ENCODE measurements around the gene REEP5.
"Not testable (repeated sequence)": the region's sequence is repeated elsewhere in the genome, so short reads cannot be mapped to it uniquely, and the experiment has no call there.

The REEP5 gene

DNA sequence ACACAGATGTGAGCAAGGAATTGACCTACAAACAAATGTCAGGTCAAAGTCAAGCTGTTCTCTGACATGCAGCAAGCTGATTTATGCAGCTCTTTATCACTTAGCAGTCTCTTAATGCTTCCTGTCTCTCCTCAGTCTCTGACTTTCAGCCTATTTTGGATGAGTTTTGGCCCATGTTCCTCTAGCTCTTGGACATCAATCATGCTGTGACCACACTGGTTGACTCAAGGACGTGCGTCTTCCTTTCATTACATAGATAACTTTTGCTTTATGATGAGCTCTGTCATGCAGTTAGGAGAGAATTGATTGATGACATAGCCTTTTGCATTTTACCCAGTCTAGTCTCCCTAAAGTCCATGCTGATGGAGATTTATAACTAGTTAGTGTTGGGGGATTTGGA lies 9.4 kb upstream of the REEP5 start:
- DNase-seq, result no peak

DNA sequence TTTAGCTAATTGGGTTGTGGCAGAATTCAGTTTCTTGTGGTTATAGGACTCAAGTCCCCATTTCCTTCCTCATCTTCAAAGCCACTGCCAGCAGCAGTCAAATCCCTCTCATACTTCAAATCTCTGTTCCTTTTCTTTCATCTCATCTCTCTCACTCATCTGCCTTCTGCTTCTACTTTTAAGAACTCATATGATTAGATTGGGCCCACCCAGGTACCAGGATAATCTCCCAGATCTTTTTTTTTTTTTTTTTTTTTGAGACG lies 8.0 kb upstream of the REEP5 start:
- DNase-seq, result no peak

DNA sequence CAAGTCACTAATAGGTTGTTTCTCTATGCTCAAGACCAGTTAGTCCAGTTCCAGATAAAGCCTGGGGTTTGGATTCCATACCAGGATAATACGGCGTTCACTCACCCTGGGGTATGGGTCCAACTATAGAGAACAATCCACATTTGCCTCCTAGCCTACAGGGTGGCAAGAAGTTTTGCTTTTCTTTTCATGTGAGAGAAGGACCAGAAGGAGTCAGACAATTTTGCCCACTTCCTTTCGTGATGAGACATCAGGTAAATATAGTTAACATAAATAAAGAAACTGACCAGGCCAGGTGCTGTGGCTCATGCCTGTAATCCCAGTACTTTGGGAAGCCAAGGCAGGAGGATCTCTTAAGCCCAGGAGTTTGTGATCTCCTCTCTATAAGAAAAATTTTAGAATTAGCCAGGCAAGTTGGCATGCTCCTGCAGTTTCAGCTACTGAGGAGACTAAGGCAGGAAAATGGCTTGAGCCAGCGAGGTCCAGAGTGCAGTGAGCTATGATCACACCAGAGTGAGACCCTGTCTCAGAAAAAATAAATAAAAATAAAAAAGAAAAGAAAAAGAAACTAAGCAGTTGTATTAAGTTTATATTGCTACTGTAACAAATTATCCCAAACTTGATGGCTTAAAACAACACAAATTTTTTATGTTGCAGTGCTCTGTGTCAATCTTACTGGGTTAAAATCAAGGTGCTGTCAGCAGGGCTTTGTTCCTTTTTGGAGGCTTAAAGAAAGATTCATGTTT lies 7.5 kb upstream of the REEP5 start:
- DNase-seq, result no peak

DNA sequence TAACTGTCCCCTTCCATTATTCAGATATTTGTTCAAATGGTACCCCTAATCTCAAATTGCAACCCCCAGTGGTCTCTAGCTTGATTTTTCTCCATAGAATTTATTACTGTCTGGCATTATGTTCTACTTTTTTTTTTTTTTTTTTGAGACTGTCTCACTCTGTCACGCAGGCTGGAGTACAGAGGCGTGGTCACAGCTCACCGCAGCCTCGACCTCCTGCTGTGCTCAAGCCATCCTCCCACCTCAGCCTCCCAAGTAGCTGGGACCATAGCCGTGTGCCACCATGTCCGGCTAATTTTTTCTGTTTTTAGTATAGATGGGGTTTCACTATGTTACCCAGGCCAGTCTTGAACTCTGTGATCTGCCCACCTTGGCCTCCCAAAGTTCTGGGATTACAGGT lies 2.0 kb upstream of the REEP5 start:
- no peak for DNase-seq

DNA sequence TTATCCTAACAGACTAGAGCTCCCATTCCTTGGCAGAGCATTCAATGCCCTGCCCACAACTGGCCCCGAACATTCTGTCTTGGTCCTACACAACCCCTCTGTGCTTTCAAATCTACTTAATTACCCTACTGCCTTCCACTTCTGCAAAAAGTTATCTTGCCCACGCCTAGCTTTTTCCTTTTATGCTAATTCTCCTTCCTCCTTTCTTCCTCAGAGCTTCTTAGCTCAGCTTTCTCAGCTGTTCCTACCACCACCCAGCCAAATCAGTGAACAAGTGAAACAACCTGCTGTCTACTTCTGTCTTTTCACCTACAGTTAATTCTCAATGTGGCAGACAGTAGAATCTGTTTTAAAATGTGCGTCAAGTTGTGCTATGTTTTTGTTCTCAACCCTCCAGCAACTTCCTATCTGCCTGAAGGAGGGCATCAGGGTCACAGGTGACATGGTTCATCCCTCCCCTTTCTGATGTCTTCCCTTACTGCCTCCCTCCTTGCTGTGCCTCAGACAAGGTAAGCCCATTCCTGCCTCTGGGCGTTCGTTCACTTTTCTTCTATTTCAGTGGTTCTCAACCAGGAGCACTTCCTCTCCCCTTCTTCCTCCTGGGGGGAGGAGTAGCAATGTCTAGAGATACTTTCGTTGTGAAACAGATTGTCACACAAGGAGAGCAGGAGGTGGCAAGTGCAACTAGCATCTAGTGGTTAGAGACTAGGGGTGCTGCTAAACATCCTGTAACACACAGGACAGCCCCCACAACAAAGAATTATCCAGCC lies 1.3 kb upstream of the REEP5 start:
- no peak for DNase-seq

DNA sequence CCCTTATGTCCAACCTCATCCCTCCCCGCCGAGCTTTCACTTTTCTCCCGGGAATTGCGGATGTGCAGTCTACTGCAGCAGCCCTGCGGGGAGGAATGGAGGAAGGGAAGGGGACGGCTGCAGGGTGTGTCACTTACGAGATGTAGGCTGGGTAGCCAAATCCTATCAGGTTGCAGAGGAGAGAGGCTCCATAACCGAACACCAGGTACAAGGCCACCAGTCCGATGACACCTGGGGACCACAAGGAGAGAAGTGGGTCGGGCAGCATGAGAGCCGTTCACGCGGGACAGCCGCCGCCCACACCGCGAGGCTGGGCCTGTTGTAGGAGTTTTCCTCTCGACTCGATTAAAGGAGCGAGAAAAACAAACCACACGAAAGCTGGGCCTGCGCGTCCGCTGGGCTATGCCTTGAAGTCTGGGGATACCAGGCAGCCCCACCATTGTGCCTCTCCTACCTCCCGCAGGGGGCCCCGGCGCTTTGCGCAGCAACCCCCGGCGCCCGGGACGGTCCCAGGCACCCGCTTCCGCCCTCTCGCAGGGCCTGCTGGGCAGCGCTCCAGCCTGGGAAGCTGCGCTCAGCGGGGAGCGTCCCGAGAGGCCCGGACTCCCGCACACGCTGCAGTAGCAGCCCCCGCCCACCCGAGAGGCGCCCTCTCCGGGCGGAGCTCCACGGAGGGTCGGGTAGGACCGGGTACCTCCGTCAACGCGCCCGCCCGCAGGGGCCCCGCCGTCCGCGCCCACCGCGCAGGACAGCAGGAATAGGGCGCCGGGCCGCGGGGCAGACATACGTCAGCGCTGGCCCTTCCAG lies 798 bp downstream of the REEP5 start:
- DNase-seq, result peak; percentile 79

DNA sequence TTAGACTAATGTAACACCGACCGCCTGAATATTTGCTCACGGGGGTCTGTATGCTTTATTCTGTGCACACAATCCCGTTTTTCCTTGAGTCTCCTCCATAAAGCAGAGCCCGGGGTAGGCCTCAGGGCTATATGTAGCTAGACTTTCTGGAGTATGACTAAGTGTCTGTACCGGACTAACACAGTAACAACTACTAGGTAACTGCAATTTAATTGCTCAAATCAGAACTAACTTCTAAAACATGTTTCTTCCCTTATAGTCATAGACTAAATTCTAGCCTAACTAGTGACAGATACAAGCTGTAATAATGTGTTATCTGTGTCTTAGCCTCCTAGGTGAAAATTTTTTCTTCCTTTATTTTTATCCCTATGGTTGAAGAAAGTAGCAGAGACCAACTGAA lies 2.1 kb downstream of the REEP5 start:
- no peak for DNase-seq

DNA sequence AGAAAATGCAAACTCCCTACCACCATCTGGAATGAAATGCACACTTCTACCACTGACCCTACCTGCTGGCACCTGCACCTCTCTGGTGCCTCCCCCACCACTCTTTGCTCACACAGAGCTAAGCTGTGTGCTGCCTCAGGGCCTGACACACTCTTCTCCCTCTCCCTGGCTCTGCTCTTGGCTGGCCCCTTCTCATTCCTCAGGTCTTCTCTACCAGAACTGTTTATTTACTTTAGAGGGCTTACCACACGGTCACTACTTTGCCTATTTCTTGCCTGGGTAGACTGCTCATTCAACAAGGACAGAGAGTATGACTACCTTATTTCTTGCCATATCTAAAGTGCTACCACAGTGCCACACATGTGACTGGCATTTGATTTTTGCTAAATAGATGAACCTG lies 3.3 kb downstream of the REEP5 start:
- DNase-seq, result no peak

DNA sequence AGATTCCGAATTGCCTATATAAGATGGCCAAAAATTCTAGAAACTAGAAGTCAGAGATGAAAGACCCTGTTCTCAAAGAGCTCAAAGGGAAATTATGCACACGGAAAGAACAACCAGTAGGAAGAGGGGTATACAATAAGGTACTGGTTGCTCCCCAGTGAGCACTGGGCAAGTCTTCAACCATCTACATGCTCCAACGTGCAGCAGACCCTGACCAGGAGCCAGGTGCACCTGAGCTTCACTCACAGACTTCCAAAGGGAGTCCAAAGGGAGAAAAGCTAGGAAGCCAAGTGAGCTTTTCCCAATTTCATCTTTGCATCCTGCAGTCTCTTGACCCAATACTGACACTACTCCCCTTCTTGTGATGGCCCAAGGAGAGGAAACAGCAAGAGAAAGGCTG lies 3.9 kb downstream of the REEP5 start:
- no peak for DNase-seq

DNA sequence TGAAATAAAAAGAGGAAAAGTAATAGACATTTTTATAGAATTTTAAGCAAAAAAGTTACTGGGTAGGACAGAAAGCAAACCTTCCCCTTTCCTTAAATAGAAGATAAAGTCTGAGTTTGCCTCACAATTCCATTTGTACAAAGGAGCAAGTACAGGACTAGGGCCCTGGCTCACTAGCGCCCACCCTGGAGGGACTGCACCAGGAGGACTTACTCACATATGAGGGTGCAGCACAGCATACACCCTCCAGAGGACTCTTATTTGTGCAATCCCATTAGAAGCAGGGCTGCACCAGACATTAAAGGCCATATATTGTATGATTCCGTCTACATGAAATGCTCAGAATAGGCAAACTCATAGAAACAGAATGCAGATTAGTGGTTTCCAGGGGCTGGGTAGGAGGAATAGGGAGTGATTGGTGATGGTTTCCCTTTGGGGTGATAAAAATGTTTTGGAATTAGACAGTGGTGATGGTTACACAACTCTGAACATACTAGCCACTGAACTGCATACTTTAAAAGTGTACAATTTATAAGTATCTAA lies 4.5 kb downstream of the REEP5 start:
- DNase-seq, result no peak

DNA sequence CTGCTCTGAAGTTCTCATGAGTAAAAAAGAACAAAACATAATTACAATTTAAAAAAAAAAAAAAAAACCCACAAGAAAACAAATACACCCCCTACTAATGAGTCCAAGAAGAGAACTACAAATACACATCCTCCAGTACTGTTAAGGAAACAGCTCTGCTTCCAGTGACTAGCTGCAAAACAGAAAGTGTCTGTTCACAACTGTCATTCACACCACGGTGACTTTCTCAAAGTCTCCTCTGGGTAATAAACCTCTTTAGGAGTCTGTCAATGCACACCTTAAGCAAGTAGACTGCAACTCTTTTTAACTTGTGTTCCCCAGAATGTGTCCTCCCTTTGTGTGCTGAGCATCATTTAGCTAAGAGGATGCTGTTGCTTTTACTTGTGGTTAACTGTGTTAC lies 6.2 kb downstream of the REEP5 start:
- no peak for DNase-seq

DNA sequence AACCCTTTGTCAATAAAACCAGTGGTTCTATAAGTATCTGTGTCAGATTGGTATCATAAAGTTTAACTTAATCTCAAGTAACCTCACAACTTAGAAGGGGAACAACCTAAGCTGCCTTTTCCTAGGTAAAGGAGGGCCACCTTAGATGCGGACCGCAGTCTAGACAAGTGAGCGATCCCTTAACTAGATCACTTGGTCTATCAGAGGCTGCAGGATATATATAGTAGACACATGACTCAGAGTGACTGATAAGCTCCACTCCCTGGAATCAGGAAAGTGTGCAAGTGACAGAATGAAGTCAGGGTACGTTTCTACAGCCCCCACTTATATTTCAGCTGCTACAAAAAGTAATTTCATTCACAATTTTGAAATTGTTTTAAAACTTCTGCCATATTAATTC lies 7.4 kb downstream of the REEP5 start:
- DNase-seq, result no peak

DNA sequence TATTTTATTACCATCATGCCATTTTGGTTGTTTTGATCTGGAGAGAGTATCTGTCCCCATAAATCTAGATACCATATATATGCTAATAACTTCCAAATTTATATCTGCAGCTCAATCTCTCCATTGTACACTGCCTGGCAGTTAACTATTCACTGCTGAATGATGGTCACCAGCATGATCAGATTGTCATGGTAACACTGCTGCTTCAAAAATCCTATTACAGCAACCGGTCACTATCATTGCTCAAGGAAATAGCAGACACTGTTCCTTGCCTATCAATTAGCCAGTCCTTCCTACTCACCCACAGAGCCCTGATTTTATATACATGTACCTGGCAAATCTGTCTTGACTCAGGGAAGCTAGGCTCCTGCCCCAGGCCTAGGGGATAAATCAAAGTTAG lies 11.5 kb downstream of the REEP5 start:
- no peak for DNase-seq

DNA sequence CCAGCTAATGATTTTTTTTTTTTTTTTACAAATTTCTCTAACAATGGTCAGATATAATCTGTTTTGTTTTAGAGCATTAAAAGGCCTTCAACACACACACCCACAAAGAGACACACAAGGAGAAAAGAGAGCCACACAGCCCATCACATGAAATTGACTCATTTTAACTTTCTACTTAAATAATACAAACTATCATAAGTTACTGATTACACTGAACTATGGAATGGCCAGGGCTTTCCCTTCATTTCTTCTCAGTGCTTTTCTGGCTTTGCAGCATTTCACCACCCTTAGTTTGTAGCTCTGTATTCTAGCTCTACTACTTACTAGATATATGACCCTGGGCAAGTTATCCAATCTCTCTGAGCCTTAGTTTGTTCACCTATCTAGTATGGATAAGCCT lies 13.2 kb downstream of the REEP5 start:
- DNase-seq, result no peak

DNA sequence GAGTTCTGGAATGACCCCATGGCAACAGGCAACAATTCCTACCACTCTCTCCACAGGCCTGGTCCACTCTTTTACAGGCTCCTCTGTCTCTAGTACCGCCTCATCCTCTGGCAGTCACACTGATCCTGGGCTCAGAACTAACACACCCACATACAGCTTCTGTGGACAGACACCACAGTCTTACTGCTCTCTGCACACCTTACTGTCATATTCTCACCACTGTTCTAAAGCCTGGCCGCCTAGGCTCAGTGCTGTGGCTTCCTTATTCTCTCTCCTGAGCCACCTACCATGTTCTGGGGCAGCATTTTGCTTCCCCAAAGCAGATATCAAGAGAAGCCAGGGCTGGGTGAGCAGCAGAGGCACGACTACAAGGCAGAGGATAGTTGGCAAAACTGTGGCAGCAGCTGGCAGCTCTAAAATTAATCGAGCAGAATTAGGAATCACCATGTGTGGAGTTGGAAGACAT lies 14.8 kb downstream of the REEP5 start:
- DNase-seq, result no peak

DNA sequence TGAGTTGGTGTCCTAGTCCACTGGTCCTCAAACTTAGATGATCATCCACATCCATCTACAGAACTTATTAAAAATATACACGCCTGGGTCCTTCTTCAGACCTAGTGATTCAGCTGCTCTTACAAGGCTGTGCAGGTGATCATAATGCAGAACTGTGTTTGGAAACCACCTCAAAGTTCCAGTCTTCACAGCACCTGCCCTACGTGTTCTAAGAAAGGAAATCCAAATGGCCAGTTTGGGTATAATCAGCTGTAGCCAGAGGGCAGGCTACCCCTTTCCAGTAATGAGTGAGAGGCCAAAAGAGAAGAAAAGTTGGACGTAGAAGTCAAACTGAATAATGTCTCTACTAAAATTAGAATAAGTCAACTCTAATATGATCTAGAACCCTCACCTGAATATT lies 15.4 kb downstream of the REEP5 start:
- DNase-seq, result no peak

DNA sequence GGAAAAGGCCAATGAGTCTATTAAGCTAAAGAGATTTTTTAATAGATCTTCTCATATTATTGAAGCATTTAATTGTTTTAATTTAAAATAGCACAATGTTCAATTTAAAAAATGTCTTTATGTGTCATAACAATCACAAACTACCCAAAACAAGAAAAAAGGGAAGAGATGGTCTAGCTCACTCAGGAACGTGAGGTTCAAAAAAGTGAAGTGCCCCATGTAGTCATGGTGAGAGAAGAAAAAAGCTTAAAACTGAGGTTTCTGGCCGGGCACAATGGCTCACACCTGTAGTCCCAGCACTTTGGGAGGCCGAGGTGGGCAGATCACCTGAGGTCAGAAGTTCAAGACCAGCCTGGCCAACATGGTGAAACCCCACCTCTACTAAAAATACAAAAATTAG lies 17.0 kb downstream of the REEP5 start:
- not testable (repeated sequence) for DNase-seq

DNA sequence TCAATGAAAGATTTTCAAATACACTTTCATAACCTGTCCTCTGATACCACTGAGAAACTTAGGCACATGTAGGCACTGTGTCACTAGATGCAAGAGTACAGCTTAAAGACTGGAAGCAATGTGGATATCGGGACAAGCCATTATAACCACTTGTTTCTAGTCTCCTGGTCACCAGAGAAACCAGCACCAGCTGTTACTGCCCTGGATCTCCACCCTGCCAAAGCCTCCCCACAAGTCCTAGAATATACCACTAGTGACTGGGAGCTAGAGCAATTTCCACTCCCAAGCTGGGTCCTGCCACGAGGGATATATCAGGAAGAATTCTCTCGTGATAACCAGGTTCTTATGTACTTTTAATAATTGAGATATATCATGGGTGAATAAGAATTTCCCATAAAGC lies 19.5 kb downstream of the REEP5 start:
- no peak for DNase-seq

DNA sequence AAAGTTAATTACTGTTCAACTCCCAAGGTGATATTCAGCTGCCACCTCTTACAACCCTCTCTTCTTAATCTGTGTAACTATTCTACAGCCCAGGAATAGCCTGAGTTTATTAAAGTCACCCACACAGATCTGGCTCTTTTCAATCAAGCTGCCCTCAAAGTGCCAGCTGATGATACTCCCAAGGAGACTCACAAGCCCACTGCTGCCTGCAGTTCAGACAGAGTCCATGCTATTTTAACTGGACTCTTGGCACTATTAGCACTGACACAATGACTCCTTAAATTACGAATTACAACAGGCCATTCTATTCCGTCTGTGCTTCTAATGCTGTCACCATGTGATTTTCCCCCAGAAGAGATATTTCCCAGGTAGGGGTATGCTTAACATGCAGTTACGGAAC lies 26.3 kb downstream of the REEP5 start:
- DNase-seq, result no peak

DNA sequence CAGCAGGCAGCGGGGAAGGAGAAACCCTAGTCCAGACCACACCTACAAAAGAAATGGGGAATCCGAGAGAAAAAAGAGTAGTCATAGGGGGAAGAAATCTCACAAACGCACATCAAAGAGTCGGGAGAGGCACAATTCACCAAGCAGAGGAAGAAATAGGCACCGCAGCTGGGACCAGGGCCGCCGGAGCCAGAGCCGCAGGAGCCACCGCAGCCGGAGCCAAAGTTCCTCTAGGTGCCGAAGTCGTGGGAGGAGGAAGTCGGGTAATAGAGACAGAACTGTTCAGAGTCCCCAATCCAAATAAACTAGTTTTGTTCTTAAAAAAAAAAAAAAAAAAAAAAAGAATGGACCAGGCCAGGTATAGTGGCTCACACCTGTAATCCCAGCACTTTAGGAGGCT lies 29.3 kb downstream of the REEP5 start:
- no peak for DNase-seq

DNA sequence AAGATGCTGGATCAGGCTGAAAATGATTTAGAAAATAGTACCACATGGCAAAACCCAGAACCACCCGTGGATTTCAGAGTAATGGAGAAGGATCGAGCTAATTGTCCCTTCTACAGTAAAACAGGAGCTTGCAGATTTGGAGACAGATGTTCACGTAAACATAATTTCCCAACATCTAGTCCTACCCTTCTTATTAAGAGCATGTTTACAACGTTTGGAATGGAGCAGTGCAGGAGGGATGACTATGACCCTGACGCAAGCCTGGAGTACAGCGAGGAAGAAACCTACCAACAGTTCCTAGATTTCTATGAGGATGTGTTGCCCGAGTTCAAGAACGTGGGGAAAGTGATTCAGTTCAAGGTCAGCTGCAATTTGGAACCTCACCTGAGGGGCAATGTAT lies 30.0 kb downstream of the REEP5 start:
- DNase-seq, result not testable (repeated sequence)

DNA sequence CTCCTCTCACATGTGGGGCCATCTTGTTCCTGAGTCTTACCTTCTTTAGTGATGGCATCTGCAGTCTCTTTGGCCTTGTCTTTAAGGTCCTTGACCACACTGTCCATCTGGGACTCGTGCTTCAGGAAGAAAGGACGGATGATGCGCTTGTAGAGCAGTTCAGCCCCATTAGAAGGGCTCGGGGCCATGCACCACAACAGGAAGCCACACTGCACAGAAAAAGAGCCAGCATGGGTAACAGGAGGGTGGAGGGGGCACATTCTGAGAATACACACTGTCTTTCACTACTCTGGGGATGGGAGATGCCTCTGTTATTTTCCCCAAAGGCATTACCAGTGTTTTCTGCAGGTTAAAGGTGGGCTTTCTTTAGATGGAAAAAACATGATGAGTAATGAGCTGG lies 35.1 kb downstream of the REEP5 start:
- no peak for DNase-seq

DNA sequence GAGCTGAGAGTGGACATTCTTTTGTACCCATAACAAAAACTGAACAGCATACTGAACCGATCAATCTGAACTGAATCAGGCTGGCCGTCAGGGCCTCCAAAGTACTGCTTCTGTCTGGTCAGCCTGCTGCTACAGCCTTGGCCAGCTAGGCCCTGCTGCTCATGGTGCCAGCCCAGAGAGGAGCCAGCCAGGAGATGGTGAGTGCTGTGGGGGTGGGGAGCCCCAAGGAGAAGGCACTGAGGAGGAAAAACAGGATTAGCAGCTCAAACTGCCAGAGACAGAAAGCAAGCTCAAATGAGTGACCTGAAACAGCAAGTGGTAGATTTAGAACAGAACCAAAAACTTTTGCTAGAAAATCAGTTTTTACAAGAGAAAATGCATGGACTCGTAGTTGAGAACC lies 37.0 kb downstream of the REEP5 start:
- DNase-seq, result no peak

DNA sequence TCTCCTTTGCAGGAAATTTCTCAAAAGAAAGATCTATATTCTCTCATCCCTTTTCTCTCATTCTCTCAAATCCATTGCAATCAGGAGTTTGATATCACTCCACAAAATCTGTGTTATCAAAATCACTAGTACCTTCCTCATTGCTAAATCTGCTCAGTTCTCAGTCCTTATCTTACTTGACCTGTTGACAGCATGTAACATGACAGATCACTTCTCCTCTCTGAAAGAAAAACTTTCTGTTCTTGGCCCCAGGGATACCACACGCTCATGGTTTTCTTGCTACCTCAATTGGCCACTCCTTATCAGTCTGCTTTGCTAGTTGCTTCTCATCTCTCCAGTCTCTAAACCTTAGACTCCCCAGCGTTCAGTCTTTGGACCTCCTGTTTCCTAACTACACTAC lies 38.8 kb downstream of the REEP5 start:
- DNase-seq, result no peak

All from right forelimb (tissue), 1 donor.